ENCODE data around the gene CSRNP3.
"Not testable (repeated sequence)": the region's sequence is repeated elsewhere in the genome, so short reads cannot be mapped to it uniquely, and the experiment has no call there.

DNA sequence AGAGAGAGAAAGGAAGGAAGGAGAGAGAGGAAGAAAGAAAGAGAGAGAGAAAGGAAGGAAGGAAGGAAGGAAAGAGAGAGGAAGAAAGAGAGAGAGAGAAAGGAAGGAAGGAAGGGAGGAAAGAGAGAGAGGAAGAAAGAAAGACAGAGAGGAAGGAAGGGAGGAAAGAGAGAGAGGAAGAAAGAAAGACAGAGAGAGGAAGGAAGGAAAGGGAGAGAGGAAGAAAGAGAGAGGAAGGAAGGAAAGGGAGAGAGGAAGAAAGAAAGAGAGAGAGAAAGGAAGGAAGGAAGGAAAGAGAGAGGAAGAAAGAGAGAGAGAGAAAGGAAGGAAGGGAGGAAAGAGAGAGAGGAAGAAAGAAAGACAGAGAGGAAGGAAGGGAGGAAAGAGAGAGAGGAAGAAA is 196.6 kb downstream of the CSRNP3 start:
- not testable (repeated sequence) for TF ChIP-seq EZH2 (IDR thresholded peaks at IDR 0.05); POLR2AphosphoS5 (IDR thresholded peaks at IDR 0.05; ENCODE audit: borderline replicate concordance, low read depth, low read length)

All from SK-N-MC (cell line).